NCI-H2227 treated with DMSO at 0.1 percent for 48 hours (cell line): ENCODE data around the gene OLFML2B.
"Not testable (repeated sequence)": the region's sequence is repeated elsewhere in the genome, so short reads cannot be mapped to it uniquely, and the experiment has no call there.

Experiments
- DNase-seq: peaks from one replicate; lab custom pipeline; 2025; lab: John Stamatoyannopoulos, UW

OLFML2B gene

DNA sequence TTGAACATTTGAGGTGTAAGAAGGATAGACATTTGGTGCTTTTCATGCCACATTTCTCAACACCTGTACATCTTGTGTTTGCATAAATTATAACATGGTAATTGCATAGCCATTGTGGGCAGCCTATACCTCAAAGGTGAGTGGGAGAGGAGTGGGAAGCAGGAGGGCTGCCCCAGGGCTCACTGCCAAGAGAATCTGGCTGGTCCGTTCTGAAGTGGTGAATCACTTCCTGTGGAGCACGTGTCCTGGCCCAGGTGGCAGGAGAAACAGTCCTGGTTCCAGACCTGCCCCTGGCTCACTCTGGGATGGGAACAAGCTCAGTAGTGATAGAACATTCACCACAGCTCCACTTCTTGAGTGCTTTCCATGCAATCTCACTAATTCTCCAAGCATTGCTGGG, 11.6 kb upstream of the OLFML2B start:
- DNase-seq, result no peak

DNA sequence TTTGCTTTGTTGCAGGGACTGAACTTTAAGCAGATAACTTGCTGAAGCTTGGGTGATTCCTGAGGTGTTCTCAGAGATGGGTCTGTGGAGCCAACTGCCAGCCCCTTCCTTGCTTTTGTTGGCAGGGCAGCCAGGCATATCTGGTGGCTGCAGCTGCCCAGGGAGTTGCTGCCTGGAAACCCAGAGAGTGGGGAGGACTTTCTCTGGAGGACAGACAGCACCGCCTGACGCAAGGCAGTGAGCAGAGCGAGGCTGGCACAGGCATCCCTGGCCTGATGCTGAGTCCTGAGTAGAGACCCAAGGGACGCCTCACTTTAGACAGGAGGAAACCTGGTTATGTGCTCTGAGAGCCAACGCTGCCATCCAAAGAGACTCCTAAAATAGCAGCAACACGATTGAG, 9.8 kb upstream of the OLFML2B start:
- DNase-seq, result no peak

DNA sequence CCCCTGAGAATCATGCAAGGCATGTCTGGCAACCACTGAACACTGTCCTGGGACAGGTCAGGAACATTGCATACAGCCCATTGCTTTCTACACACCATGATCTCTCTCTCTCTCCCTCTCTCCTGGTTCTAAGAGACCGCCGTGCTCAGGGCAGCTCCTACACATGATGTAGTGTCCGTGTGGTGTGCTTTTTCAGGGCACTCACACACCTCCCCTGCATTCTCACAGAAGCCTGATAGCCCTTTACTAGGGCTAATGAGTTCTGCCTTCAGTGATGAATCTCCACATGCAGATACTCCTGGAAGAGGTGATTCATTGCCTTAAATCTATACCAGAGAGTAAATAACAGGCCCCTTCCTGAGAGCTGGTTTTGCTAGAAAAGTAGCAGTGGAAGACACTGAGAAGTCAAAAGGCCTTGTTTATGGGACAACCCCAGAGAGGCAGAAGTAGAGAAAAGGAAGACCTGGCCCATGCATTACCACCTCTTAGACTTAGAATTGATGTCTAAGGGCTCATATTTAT, 7.2 kb upstream of the OLFML2B start:
- no peak for DNase-seq

DNA sequence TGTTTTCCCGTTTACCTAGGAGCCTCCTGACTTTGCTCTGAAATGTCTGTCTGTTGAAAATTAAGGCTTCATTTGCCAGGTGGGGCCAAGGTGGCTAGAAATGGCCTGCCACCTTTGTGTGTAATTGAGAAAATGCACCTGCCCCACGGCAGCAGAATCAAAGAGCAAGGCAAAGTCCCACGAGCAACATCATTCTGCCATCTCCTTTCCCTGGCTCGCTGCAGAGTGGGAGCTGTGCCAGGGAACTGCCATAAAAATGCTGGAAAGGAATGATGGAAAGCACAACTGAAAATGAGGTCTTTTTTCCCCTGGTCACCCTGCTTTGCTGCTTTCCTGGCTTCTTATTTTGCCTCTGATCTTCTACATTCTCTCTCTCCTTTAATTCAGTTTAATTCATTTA, 5.5 kb upstream of the OLFML2B start:
- DNase-seq, result no peak

DNA sequence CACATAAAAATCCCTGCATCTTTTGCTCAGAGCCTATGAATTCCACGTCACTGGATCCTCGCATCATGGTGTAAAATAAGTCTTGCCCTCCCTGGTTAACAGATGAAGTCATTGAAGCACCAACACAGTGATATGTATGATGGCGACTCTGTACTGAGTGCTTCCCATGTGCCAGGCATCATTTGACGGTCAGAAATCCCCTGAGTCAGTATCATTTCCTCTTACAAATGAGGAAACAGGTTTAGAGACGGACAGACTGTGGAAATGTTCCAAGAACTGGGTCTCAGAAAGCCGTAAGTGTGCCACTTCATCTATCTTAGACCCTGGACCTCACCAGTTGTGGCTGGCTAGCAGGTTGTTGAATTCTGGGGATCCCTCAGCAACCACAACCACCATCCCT, 5.1 kb upstream of the OLFML2B start:
- no peak for DNase-seq

DNA sequence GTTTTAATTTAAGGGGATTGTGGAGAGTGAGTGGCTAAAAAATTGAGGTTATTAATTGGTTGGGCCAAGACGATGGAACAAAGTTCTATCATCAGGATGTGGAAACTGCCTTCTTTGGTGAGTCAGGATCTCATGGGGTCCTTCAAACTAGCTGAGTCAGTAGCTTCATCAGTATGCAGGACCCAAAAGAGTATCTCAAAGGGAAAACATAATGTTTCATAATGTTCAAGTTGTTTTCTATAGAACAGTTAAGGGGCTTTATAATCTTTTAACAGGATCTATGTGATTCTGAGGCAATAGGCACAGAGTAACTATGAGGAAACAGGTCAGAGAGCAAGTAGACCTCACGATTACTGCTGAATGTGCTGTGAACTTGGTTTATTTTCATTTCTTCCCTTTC, 3.2 kb upstream of the OLFML2B start:
- DNase-seq, result no peak

DNA sequence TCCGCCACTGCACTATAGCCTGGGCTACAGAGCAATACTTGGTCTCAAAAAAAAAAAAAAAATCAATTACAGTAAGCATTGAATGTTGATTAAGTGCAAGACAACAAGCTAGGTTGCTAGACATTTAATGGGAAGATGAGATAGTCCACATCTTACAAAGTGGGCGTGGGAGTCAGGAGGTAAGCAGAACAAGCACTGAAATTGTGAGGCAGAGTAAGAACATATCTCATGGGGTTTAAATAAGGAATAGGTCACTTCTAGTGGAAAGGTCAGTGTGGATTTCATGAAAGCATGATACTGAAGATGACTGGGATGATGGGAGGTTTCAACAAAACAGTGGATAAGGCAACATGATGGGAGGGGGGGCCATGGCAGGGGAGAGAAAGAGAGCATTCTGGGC, 1.9 kb upstream of the OLFML2B start:
- DNase-seq, result no peak

DNA sequence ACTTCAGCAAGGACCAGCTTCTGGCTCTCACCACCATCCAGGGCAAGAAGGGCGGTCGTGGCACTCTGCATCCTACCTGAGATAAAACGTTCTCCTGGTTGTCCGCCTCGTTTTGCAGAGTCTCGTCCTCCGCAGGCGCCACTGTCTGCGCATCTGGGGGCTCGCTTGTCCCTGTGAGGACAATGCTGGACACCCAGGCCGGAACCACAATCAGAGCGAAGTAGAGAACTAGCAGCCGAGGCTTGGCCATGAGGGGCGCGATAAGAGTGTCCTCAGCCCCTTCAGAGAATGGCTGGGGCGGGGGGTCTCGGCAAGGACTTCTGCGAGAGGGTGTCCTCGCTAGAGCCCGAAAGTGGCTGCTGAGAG, 505 bp downstream of the OLFML2B start:
- DNase-seq, result no peak

DNA sequence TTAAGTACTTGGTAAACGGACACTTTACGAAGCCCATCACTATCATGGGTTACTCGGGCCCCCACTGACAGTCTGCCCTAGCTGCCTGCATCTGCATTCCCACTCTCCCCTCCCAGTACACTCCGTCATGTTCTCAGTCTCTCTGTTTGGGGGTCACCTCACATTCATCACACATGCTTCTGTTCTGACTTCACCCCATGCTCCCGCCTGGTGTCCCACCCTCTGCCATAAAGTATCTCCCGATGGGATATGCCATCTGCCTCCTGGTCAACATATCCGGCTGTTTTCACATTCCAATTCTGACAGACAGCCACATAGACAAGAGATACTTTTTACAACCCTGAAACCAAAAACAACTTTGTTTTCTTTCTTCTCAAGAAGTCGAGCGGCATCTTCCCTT, 1.0 kb downstream of the OLFML2B start:
- DNase-seq, result no peak

DNA sequence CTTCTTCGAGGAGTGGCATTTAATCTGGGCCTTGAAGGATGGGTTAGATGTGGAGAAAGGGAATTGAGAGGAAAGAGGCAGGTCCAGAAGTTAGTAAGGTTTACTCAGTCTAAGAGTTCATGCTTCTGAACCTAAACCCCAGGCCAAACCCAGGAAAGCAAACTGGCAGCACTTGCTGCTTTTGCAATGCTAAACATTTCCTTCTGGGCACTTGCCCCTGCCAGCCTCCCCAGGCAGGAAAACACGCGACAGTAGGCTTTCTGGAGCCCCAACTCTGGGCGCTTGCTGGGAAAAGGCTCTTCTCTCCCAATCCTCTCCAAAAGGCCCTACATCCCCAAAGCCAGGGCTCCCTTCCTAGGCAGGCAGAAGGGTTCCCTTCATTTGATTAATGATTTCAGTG, 2.5 kb downstream of the OLFML2B start:
- no peak for DNase-seq

DNA sequence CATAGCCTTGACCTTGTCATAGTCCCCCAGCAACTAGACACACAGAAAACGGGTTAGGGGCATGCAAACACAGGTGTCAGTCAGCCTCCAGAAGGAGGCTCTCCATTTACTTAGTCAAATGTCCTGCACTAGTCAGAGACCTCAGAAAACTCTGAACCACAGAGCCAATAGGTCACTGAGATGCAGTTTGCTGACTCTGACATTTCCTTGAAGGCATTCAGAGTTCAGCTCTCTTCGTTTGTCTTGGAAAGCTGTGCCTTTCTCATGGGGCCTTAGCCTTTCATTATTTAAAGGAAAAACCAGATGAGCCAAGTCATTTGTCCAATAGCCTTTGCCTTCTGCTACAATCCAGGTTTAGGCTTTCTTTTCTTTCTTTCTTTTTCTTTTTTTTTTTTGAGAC, 3.5 kb downstream of the OLFML2B start:
- no peak for DNase-seq

DNA sequence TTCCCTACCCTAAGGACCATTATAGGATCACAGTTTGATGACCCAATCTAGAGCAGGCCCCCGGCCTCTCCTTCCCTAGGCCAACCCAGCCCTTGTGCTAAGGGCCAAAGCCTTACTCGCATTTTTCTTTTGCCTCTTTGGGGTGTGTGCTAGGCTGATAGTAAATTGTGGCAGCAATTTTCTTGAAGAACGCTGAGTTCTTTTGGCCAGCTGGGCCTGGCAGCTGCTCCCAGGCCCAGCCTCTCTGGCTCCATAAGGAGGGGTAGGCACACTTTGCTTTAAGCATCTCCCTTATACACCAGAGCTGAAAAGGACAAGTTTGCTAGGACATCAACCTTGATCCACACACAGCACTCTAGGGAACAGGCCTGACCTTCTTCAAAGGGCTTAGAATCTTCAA, 4.2 kb downstream of the OLFML2B start:
- DNase-seq, result no peak

DNA sequence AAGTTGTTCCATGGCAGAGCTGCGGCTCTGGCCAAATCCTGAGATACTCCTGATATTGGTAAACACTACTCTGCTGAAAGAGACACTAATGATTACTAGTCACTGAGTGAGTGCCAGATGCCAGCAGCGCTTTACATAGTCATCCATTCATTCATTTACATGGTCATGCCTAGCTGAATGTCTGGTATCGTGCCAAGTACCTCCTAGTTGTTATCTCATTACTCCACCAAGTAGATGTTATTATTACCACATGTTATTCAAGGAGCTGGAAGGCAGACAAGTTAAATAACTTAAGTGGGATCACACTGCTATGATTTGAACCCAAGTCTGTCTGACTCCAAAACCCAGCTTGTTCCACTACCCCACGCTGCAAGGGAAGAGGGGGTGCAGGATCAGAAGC, 4.7 kb downstream of the OLFML2B start:
- no peak for DNase-seq

DNA sequence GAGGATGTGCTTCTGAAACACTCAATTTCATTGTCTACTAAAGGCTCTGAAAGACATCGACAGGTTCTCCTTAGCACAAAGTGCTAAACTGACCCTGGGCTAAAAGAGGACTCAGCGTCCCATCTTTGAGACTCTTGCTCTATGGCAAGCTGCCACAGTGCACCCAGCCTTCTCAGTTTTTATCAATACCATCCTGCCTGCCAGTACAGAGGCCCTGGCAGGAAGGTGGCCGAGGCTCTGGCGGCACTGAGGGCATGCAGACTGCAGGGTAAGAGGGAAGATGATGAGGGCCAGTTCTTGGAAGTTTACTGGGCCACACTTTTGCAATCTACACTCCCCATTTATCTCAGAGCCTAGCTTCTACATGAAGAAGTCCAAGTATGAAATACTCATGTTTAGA, 5.3 kb downstream of the OLFML2B start:
- DNase-seq, result no peak

DNA sequence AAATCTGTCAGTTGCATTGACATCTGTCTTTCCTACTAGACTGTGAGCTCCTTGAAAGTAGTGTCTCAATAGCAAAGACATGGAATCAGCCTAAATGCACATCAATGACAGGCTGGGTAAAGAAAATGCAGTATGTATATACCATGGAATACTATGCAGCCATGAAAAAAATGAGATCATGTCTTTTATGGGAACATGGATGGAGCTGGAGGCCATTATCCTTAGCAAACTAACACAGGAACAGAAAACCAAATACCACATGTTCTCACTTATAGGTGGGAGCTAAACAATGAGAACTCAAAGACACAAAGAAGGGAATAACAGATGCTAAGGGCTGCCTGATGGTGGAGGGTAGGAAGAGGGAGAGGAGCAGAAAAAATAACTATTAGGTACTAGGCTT, 5.9 kb downstream of the OLFML2B start:
- DNase-seq, result not testable (repeated sequence)

DNA sequence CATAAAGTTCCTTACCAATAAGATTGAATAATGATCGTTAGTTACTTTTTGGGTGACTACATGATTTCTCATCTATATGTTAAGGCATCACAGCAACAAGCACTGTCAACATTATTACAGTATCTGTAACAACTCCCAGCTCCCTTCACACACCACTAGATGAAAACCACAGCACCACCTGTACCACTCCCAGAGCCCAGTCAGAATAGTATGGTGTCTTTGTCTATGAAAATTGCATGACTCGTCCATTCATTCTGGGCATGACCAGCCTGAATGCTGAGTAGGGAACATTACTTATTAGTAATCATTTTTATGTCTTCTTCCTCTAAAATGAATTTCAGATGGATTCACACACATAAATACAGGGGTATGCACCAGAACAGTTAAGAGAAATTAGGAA, 7.0 kb downstream of the OLFML2B start:
- no peak for DNase-seq

DNA sequence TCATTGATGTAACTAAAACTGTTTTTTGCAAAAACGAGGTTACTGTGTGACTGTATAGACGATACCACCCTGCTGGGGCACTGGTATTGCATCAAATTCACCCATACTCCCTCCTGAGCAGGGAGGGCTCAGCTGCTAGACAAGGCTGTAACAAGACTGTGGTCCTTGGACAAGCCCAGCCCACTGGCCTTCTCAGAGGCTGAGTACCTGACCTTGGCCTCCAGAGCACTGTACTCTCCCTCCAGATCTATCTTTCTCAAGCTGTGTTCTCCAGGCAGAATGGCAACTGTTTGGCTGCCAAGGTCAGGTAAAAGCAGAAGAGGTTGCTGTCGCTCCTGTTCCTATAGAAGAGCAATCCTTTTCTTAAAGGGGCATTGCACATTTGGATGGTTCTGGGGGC, 8.5 kb downstream of the OLFML2B start:
- no peak for DNase-seq

DNA sequence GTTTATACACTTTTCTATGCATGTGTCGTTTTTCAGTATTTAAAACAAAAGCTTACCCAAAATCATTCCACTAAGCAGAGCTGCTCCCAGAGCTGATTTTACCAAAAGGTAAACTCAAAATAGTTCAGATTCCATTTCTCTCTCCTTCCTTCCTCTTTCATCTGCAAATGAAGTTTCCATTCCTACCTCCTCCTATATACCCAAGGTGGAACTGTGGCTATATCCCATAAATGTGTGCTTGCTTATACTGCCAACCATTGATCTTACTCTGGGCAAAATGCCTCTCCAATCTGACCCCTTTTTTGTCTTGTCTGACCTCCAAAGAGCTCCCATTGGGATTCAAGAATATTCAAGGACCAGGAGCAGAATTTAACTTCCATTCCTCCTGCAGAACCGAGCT, 9.5 kb downstream of the OLFML2B start:
- peak; percentile 48 for DNase-seq

DNA sequence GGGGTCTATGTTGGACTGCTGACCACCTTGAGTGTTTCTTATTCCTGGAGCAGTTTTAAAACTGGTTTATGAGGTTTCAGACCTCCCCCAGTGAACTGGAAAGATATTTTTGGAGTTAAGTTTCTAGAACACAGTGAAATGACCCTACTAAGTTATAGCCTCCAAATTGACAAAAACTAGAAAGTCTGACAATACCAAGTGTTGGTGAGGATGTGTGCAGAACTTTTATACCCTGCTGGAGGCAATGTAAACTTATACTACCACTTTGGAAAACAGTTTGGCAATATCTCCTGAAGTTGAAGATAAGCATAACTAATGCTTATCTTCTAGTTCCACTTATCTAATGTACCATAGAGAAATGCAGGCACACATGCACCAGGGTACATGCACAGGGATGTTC, 10.4 kb downstream of the OLFML2B start:
- DNase-seq, result no peak

DNA sequence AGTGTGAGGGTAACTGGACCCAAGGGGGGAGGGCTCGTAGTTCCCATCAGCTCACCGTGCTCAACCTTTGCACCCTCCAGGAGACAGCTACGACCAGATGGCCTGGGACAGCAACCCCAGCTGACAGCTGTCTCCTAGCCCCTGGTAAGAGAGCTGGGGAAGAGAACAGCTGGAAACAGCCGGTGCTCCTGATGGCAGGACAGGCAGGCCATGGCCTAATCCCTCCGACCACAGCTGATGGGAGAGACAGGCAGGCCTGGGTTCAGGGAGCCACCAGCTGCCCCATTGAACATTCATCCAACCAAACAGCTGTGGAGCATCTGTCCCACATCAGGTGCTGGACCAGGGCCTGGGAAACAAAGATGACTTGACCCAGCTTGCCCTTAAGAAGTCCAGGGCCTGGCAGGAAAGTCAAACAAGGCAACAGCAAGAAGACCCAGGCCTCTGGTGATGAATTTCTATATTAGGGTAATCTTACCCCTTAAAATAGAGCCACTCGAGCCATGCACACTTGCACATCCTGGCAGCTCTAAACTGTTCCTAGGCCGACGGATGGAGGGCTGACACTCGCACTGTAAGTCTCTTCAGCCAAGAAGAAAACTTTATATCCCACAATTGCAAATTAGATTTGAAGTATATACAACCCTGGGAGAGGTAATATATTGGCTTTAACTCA, 12.2 kb downstream of the OLFML2B start:
- DNase-seq, result no peak

DNA sequence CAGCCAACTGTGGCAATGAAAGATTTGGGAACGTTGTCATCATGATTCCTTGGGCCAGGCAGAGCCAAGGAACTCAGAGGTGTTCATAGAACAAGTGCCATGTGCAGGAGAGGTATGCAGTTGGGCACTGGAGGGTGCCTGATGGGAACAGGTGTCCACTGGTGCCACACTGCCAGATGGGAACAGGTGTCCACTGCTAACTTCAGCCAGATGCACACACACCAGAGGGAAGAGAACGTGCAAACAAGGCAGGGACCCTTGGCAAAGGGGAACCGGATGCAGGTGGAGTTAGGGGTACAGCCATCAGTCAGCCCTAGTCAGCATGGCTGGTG, 13.5 kb downstream of the OLFML2B start:
- no peak for DNase-seq

DNA sequence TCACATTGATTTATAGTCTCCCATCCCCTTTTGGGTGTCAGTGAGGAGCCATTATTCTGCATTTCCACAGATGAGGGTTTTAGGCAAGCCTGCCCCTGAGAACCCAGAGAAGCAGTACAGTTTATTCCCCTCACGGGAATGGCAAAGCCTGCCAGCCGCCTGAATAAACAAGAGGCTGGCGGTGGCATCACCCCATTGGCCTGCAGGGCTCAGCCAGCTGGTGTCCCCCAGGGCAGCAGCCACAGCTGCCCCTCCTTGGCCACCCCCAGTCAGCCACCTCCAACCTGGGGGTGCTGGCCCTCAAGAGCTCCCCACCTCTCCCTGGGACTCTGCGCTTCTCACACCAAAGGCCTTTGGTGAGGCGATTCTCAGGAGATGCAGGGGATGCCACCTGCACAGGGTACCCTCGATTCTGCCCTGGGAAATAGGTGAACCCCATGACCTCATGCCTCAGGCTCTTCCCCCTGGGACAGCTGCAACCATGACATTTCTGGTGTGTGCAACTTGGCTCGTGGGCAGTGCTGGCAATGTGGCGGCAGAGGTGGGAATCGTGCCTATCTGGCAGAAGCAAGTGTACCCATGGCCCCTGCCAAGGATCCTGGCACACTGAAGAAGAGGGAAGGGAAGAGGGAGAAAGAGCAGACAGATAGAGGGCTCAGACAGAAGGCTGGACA, 14.0 kb downstream of the OLFML2B start:
- no peak for DNase-seq

DNA sequence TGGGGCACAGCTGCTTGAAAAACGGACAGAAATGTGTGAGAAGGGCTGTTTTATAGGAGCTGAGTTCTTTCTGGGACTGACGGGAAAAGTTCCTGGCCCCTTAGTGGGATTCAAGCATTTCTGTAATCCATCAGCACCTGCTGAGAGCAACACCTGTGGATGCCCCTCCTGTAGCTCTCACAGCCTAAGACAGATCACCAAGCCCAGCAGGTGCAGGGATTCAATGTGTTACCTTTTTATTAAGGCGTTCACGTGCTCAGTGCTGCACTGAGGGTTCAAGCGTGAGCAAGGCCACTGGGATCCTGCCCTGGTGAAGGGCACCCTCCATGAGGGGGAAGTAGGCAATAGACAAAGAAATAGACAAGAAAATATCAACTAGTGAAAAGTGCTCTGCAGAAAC, 14.9 kb downstream of the OLFML2B start:
- no peak for DNase-seq

DNA sequence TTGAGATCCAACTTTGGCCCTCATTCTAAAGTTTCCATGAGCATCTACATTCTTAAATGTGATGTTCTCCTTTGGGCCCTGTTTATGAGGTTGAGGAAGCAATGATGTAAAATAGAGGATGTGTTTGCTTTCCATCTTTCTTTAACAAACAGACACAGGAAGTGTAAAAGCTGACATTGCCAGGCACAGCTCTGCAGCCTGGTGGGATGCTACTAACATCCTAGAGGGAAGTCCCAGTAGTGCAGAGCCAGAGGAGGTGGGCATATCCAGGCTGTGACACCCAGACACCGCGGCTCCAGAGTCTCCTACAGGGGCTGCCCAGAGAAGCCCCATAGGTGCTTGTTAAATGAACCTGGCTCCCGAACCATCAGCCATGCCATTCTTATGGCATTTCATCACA, 16.2 kb downstream of the OLFML2B start:
- DNase-seq, result no peak
